H7 (cell line): Measurements from ENCODE around the gene IRX2. TPM values are rescaled to one million over a fixed set of nuclear protein-coding genes. Genes with fewer than 3 reads are reported as not detected.

Experiments used
- DNase-seq: peaks from one replicate; pipeline ENCODE4 v3.0.0; 2012
- H3K27me3 ChIP-seq: 2 replicates; pipeline ENCODE4 v1.6.0; 2011; ENCODE audit warnings: mild to moderate bottlenecking, low read length; ENCODE audit not compliant: control insufficient read depth, insufficient read depth
- H3K36me3 ChIP-seq: replicated peaks from 2 replicates; pipeline ENCODE4 v1.5.1; 2011; ENCODE audit warnings: low read length; ENCODE audit not compliant: control insufficient read depth, insufficient read depth
- H3K4me3 ChIP-seq: 2 replicates; pipeline ENCODE4 v1.5.1; 2011; ENCODE audit warnings: low read depth, mild to moderate bottlenecking, control low read depth, low read length, moderate library complexity; ENCODE audit not compliant: insufficient read depth
- total RNA-seq: library from RNA; depleted of rRNA; stranded (reverse); fragments of >200 nt; shearing (Covaris generic); gene quantifications from 2 replicates; pipeline ENCODE4 v1.2.3, GENCODE V29; 2014

The IRX2 gene
- total RNA-seq, 1 experiment from 2014 or later, result 51.4 TPM

DNA sequence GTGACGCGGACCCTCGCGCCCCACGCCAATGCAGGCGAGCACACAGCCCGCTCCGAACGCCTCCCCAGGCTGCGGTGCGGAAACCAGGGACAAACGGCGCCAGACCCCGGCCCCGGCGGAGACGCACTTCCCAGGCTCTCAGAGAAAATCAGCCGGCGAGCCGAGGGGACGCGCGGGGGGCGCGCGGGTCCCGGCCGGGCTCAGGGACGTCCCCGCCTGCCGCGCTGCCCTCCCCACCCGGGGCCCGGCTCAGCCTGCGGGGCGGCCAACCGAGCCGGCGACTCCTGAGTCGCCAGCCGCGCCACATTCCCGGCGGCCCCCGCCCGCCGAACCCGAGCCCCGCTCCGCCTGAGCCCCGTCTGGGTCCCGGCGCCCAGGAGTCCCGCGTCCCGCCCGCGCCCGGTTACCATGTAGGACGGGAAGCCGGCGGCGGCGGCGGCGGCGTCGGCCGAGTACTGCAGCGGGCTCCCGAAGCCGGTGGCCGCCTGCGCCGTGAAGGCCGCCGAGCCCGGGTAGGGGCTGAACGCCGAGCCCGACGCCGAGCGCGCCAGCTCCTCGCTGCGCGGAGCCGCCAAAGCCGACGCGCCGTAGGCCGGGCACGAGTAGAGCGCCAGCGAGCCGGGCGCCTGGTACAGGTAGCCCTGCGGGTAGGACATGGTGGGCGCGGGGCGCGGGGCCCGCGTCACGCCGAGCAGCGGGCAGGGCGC lies 566 bp downstream of the IRX2 start:
- Histone ChIP-seq H3K27me3 (peaks cover 70% of the 10 kb centered on the region), H3K4me3 (peak overlapping the region; percentile 77), H3K36me3 (no peaks in the 10 kb centered on the region)
- peak; percentile 63 for DNase-seq

DNA sequence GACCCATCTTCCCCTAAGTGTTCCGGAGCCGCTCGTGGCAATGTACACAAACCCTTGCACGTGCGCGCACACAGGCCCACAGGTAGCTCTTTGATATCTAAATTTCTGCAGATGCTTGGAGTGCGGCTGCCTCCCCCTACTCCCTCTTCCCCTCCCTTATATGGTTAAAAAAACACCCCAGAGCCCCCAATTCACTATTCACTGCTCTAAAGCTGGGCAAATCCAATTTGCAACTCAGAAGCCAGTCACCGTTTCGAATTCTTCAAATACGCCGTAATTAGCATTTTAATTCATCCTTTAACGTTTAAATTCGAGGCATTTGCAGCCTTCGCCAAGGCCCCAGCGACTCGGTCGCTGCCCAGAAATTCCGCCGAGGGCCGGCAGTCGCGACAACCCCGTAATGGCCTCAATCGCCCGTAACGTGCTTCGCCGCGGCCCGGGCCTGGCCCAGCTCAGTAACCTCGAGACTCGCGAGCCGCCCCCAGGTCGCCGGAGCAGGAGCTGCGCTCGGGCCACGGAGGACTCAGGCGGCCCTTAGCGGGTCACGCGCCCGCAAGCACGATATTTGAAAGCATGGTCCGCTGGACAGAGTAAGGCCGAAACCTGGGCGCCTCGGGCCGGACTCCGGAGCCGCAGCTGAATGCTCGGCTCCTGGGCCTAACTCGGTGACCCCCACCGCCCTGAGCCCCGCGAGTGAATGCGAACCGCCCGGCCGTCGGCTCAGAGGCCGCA lies 1.3 kb downstream of the IRX2 start:
- Histone ChIP-seq H3K36me3 (no peaks in the 10 kb centered on the region), H3K27me3 (peaks cover 66% of the 10 kb centered on the region), H3K4me3 (peak overlapping the region; percentile 77)
- DNase-seq, result peak; percentile 76

DNA sequence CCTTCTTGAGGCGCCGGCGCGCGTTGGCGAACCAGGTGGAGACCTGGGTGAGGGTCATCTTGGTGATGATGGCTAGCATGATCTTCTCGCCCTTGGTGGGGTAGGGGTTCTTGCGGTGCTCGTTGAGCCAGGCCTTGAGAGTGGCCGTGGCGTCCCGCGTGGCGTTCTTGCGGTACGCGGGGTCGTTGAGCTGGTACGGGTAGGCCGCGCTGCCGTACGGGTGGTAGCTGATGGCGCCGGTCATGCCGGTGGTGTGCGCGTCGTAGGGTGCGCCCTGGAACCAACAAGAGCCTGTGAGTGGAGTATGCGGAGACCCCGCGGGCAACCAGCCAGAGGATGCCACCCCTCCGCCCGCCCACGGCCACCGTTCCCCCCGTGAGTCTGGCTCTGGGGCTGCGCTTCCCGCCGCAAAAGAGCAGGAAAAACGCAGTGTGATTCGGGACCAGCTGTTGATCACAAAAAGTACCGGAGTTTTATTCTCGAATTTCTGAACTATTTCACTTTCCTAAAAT lies 1.9 kb downstream of the IRX2 start:
- no peaks in the 10 kb centered on the region for H3K36me3 ChIP-seq
- H3K4me3 ChIP-seq, result peak overlapping the region; percentile 77
- DNase-seq, result peak; percentile 64
- peaks cover 66% of the 10 kb centered on the region for H3K27me3 ChIP-seq

DNA sequence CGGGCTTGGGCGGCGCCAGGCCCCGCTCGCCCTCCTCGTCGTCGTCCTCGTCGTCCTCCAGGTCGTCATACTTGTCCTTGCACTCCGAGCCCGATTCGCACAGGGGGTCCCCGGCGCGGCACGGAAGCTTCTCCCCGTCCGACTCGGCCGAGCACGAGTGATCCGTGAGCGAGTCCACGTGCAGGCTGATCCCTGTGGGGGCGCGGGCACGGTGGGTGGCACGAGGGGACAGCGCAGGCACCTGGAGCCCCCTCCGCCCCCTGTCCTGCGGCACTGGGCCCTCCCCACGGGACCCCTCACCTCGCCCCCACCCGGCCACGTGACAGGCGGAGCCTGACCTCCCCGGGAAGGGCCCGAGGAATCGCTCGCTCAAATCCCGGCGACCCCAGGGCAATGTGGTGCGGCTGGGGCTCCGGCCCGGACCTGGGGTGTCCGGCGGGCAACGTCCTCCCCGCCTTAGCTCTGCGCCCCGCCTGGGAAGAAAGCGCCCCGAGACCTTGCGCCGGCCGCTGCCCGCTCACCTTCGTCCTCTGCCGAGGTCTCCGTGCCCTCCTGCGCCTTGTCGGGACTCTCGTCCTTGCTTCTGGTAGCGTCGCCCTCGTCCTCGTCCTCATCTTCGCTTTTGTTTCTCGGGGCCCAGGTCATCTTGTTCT lies 2.5 kb downstream of the IRX2 start:
- peak overlapping the region; percentile 77 for H3K4me3 ChIP-seq
- no peaks in the 10 kb centered on the region for H3K36me3 ChIP-seq
- DNase-seq, result no peak
- peaks cover 67% of the 10 kb centered on the region for H3K27me3 ChIP-seq

DNA sequence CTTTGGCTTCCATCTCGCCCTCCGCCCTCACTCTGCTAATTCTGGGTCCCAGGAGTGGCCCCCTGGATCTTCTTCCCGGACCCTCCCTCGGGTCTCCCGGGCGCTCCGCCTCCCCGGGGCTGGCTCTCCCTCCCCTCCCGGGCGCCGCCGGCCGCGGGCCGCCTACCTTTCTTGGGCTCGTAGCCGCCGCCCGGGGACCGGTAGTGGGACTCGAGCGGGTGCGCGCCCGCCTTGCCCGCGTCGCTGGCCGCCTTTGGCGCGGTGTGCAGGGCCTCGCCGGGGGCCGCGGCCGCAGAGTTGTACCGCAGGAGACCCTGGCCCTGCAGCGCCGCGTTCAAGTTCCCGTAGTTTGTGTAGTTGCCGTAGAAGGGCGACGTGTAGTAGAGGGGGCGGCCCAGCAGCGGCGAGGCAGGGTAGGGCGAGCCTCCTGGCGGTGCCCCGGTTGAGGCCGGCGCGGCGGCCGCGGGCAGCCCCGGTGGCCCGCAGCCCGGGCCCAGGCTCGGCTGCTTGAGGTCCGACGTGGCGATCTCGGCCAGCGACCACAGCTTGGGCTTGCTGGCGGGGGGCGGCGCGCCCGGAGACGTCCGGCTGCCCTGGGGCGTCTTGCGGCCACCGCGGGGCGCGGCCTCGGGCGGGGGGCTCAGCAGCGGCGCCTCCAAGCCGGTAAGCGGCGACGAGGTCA lies 3.2 kb downstream of the IRX2 start:
- Histone ChIP-seq H3K27me3 (peaks cover 69% of the 10 kb centered on the region), H3K36me3 (no peaks in the 10 kb centered on the region), H3K4me3 (peak overlapping the region; percentile 77; the same call in 1 of the 2 replicates)
- no peak for DNase-seq

DNA sequence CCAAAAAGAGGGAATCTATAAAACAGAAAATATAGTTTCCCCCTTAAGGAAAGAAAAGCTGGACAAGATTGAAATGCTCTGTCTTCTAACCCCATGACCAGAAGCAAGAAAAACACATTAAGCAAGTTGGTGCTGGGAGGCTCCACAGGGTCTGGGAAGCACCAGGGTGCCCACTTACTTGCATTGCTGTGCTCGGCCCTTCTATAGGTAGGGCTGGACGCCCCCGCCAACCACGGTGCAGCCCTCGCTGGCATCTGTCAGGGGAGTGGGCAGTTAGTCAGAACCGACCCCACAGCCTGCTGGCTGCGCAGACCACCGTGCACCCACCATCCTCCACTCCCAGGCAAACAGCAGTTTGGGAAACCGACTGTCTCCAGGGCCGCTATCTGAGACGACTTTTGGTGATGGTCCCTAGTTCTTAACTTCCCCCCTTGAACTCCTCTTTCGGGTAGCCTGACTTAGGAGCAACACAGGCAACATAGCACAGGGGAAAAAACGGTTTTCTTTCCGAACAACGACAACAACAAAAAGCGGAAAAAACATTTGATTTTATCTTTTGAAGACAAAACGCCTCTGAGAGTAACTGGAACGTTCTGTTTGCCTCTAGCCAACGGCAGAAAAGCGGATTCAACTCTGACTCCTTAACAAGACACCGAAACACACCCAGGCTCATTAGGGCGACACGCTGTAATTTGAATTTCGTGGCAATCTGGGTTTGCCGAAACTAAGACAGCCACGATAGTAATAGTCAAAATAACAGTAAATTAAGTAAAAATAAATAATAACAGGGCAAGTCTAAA lies 3.9 kb downstream of the IRX2 start:
- no peak for DNase-seq
- H3K27me3 ChIP-seq, result peaks cover 68% of the 10 kb centered on the region
- peak overlapping the region; percentile 29; the same call in 1 of the 2 replicates for H3K4me3 ChIP-seq
- H3K36me3 ChIP-seq, result no peaks in the 10 kb centered on the region

DNA sequence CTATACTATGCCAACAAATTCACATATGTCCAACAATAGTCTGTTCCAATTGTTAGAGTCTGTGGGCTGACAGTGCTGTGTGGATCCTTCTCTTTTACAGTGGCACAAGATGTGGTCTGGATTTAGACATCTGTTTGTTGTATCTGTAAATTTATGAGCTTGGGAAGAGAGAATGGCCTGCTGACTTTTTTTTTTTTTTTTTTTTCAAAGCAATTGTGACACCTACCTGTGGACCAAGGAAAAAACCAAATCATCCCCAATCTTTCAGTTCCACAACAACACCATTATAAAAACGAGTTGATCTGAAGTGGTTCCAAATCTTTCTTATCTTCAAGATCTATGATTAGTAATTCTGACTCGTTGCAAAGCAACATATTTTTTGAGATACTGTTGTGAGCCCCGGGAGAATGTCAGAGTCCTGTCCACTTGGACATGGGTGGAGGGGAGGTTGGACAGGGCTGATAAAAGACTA lies 4.9 kb downstream of the IRX2 start:
- Histone ChIP-seq H3K4me3 (no peak overlapping the region), H3K27me3 (peaks cover 72% of the 10 kb centered on the region), H3K36me3 (no peaks in the 10 kb centered on the region)
- no peak for DNase-seq

DNA sequence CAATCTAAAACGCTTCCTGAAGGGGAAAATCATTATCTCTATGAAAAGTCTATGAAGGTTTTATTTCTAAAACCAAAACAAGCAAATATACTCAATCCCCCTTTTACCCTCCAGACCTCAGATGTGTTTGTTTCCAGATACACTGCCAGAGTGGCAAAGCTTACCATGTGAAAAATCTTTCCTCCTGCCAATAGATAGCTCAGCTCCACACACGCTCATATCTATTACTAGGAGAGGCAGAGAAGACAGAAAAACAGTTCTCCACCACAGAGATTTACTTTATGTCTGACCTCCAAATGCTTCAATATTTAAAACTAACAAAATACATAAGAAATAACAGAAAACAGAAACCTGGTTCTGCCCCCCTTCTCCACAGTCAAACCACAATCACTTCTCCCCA lies 7.0 kb downstream of the IRX2 start:
- H3K36me3 ChIP-seq, result no peaks in the 10 kb centered on the region
- H3K27me3 ChIP-seq, result peaks cover 82% of the 10 kb centered on the region
- no peak overlapping the region for H3K4me3 ChIP-seq
- DNase-seq, result no peak

DNA sequence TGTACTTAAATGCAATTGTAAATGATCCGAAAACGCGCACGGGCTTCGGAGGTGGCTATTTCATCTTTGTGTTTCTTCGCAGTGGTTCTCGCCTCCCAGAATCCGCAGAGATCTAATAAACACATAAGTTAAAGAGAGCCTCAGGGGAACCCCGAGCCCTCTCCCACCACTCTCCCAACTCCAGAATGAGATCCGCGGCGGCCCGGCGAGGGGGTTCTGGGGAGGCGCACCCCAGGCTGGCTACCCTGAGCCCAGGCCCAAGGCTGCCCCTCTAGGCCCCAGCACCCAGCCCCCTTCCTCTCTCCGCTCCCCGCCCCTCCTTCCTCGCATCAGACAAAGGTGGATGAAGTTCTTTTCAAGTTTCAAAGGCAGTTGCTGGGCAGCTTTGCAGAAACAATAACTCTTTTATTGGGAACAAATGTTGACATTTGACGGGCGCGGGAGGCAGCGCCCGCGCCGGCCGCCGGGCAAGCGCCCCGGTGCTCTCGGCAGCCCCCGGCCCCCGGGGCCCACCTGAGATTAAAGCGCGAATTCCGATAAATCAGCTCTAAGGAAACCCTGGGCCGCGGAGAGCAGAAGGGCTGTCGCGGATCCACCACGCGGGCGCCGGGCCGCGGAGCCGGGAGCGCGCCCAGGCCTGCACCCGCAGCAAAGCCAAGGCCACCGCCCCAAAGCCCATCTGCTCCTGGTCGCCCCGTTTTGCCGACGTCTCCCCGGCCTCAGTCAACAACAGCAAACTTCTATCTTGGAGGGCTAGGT lies 8.4 kb downstream of the IRX2 start:
- DNase-seq, result peak; percentile 77
- peaks cover 85% of the 10 kb centered on the region for H3K27me3 ChIP-seq
- H3K36me3 ChIP-seq, result no peaks in the 10 kb centered on the region
- peak overlapping the region; percentile 2; the same call in 1 of the 2 replicates for H3K4me3 ChIP-seq

DNA sequence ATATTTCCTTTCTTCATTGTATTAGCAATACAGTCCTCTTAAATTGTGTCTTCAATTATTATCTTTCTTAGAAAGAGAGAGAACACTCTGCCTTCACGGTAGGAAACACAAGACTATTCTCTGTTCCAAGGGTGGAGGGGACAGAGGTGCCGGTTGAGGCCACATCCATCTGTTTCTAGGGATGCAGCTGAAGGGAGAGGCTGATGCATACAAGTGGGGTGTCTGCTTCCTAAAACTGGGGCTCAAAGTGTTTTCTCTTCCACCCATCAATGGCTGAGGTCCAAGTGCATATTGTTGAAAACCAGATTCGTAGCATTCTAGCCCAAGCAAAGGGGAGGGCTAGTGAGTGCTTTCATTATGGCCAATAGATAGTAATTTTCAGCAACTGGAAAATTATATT lies 9.5 kb downstream of the IRX2 start:
- Histone ChIP-seq H3K27me3 (peaks cover 87% of the 10 kb centered on the region), H3K4me3 (no peak overlapping the region), H3K36me3 (no peaks in the 10 kb centered on the region)
- no peak for DNase-seq

DNA sequence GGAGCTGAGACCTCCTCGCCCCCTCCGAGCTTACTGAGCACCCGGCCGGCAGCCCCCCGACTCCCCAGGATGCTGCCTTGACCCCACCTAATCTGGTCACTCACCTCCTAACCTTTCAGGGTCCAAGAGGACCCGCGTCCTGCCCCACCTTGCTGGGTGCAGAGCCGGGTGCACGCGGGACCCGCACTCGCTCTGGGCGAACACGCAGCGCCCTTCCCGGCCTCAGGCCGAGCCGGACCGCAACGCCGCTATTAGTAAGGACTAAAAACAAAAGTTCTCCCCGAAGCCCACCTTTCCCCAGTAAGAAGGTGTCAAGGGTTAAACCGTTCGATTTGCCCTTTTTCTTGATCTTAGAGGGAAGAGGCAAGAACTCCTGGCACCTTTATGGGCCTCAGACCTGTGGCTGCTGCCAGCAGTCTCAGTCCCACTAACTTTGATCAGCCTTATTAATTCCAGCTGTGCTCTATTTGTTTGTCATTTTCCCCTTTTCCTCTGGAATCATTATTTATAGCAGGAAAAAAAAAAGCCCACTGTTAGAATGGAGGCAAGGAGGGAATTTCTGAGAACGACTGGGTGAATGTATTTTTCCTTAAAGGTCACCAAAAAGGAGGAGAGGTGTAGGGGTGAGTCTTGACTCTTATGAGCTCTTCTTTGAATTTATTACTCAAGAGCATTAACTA lies 10.5 kb downstream of the IRX2 start:
- Histone ChIP-seq H3K4me3 (no peak overlapping the region), H3K27me3 (peaks cover 87% of the 10 kb centered on the region), H3K36me3 (no peaks in the 10 kb centered on the region)
- DNase-seq, result no peak

DNA sequence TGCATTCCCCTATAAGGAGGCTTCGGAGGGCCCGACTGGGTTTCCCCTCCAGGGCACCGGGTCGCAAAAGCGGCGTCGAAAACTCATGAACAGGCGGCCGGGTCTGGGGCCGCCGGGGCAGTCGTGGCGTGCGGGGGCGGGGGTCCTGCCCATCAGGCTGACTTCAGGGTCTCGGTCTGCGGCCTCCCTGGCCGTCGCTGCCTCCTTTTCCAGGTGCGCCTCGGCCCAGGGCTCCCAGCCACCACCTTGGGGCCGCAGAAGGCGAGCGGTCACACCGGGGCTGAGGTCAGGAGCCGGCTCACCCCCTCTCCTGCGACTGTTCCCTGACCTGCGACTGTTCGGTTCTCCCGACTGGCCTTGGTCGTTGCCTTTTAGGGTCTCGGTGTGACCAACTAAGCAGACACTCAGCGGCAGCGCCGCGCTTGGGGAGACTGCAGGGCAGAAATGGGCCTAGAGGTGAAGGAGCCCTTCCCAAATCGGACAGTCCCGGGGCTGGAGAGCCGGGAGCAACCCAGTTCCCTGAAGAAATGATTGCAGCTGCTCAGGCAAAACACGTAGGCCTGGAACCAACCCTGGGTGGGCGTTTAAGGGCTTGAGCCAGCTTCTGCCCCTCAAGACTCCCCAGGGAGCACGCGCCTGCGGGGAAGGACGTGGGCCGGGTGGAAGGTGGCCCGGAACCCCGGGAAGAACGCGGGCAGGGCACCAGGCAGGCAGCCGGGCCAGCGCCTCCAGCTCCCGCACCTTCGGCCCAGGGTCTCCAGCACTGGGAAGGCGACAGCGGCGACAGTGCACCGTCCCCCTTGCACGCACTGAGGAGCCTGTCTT lies 11.2 kb downstream of the IRX2 start:
- H3K27me3 ChIP-seq, result peaks cover 87% of the 10 kb centered on the region
- no peaks in the 10 kb centered on the region for H3K36me3 ChIP-seq
- peak overlapping the region; percentile 38; the same call in 1 of the 2 replicates for H3K4me3 ChIP-seq
- peak; percentile 69 for DNase-seq
